CMK (cell line): ENCODE results near the gene SPTBN1.

ENCODE experiments used
- DNase-seq: peaks from one replicate; pipeline ENCODE4 v3.0.0-alpha.2; 2010; ENCODE audit warnings: low read depth

Gene SPTBN1

DNA sequence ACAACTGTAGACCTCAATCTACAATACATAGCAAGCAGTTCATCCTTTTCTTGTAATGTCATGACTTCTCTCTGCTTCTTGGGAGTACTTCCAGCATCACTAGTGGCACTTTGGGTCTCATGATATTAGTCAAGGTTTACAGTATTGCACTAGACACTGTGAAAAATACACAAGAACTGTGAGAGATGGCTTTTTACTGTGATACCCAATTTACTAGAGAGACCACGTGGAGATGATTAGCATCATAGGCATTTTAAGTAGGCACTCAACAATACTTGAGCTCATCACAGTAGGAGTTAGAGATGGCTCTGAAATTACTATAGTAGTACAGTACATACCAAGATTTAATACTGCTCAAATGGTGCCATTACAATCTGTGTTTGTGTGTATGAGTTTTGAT is 154.6 kb downstream of the SPTBN1 start:
- no peak for DNase-seq

DNA sequence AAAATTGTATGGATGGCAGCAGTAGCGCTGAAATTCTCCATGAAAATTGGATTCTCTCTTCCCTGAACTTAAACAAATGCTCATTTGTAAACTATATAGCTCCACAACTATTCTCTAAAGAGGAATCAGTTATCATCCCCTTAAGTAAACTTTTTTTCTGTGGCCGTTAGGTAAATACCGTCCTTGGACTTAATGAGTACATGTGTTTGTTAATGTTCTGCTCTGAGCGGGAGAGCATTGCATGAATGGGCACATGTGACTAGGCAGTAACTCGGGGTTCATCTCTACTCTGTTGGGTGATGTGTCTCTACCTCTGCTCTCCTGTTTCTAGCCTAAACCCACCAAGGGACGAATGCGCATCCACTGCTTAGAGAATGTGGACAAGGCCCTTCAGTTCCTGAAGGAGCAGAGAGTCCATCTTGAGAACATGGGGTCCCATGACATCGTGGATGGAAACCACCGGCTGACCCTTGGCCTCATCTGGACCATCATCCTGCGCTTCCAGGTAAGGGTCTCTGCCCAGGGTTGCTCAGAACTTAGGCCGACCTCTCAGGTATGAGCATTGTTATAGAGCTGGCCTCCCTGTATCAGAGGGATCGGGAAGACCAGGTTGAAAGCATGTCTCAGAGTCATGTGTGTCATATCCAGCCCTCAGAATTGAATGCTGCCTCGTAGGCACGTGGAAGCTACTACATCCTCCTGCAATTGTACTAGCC is 155.9 kb downstream of the SPTBN1 start:
- no peak for DNase-seq

DNA sequence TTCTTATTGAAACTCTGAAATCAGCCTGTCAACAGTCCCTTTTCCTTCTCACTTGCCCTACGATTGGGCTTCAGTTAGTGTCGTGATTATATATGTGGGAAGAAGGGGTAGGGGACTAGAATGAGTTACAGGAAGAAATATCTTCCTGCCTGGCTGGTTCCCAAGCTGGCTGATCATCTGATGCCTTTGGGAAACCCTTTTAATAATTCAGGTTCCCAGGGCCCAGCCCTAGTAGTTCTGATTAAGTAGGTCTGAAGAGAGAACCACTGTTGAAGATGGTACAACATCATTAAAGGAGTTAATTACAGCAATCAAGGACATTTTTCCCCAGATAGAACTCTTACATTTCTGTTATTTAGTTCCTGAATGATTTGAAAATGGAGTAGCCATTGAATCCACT is 157.3 kb downstream of the SPTBN1 start:
- DNase-seq = no peak

DNA sequence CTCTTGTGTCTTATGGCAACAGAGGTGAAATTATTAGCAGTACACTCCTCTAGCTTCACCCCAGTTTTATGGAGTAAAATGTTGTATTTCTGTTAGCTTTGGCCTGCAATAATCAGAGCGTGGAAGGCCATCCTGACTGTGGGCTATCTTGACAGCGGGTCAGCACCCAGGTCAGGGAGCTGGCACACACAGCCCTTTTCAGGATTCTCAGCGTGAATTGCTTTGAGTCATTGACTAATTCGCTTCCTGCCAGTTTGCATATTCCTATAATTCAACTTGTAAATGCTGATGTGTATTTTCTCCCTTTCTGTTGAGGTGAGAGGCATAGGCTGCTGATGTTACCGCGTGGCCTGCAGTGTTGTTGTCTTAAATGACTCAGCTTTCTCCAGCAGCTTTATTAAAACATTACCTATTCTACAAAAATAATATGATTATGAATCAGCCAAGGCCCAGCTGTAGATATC is 157.7 kb downstream of the SPTBN1 start:
- DNase-seq = no peak

DNA sequence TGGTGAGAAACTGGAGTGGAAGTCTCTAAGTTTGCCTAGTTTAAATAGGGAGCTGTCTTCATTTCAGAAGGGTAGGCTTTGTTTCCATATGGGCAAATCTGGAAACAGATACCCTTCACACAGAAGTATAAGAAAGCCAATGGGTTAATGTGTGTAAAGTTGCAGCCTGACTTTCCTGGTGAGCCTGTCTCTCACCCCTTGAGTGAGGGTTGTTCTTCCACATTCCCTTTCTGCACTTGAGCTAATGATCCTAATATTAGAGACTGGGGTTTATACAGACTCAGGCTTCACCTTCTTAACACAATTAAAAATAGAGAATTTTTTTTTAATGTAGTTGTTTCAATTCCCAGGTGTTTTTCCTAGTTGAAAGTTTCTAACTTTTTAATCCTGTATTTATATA is 158.7 kb downstream of the SPTBN1 start:
- DNase-seq = no peak

DNA sequence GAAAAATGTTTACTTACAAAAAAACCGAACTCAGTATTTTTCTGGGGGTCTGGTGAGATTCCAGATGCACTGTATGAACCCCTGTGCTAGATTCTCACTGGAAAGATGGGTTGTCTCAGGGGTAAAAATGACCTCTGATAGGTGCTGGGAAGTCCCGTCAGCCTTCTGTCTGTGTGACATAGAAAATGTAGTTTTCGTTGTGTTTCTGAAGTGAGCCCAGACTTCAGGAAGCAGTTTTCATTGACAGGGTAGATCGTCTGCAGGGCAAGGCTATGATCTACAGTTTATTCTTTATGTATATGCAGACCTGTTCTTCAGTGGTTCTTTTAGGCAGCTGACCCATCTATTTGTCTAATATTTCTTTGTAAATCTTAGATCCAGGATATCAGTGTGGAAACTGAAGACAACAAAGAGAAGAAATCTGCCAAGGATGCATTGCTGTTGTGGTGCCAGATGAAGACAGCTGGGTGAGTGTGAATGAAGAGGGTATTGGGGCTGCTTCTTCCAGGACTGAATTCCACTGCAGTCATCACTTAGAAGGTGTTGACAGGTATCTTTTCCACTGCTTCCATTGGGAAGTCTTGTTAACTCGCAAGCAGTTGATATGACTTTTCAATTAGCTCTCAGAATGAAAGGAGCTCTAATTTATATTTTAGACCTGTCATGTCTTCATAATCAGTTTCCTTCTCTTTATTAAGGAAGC is 159.9 kb downstream of the SPTBN1 start:
- no peak for DNase-seq

DNA sequence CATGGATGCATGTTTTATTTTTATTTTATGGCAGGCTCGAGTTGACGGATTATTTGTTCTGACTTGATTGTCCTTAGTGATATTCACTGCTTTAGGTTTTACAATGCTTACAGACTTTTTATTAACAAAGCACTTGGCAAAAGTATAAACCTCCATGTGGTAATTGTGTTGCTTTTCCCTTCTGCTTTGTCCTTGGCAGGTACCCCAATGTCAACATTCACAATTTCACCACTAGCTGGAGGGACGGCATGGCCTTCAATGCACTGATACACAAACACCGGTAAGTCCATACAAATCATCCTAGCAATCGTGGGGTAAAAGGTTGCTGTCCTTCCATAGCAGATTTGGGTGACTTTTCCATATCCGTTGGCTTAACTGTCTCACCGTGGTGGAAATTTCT is 161.3 kb downstream of the SPTBN1 start:
- DNase-seq = no peak

DNA sequence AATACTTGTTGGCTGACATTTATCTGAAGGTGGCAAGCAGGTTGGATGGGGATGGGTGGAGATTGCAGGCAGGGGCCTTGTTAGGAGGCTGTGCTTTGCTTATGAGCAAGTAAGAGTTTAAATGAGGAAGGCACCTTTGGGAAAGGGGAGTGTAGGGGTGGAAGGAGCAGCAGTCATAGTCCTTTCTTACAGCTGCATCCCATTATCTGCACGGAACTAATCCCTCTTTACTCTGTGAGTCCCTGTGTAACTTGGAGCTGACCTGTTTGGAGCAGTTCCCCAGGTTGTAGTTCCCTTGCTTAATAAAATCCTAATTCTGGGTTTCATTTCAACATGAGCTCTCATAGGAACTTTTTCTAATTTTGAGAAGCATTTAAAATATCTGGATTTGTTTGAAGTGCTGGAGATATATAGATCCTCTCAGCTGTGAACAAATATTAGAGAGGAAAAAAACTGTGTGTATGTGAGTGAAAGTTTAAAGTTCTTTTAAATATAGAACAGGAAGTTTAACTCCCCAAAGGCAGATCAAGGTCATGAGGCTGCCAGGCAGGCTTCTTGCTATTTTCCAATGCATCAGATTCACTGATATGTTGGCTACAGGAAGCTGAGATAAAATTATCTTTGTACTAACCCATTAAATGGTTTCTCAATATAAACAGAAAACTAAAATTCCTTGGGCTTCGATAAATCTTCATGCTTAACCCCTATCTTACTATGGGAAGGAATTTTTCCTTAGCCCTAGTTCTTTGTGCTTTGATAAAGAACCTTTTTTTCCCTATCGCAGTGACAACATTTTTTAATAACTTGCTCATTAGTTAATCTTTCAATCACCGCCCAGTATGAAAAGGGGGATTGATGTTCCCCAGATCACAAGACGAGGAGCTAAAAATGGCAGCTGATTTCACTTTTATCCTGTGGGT is 162.8 kb downstream of the SPTBN1 start:
- no peak for DNase-seq

DNA sequence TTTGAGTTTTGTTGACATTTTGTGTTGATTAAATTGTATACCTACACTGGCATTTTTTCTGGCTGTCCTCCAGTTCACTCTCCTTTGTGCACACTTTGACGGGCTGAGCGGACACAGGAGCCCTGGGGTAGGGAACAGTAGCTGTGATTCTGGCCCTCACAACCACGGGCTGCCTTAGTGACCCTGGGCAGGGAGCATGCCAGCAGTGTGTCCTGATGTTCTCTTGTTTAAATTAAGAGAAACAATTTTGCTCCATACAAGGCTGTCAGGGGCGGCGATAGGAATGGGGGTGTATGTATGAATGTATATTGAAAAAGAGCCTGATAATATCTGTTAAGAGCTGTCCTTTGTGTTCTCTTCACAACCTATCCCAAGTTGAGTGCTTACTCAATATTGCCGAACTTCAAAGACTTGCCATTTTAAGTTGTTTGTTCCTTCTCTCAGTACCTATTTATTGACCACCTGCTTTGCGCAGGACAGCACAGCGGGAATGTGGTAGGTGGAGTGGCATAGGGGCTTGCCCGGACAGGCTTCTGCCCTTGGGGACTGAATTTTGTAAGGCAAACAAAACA is 163.6 kb downstream of the SPTBN1 start:
- DNase-seq = no peak

DNA sequence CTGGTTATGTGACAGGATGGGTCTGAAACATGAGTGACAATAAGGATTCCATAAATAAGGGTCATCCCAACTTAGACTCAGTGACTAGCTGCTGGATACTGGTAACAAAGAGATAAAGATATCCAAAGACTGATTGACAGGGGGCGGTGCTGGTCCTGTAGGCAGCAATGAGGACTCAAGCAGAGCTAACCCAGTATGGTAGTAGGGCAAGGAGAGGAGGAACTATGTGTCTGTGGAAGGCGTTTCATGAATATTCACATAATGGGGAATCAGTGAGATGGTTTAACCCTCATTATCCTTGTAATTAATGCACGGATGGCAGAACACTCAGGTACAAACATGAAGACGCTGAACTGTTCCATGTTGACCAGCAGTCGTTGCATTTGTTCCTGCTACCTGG is 164.8 kb downstream of the SPTBN1 start:
- DNase-seq = no peak

DNA sequence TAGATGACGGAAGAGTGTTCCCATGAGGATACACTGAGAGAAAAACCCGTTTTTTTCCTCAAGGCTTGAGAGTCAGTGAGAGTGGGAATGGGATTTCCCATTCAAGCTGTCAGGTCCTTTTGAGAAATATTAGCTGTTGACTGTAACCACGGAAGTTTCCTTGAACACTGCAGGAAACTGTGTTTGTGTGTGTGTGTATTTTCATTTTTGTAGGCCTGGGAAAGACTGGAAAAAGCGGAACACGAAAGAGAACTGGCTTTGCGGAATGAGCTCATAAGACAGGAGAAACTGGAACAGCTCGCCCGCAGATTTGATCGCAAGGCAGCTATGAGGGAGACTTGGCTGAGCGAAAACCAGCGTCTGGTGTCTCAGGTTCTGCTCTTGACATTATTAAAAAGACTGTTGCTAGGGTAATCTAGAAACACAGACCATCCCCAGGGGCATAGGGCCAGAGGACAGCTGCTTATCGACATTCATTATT is 168.5 kb downstream of the SPTBN1 start:
- DNase-seq = no peak

DNA sequence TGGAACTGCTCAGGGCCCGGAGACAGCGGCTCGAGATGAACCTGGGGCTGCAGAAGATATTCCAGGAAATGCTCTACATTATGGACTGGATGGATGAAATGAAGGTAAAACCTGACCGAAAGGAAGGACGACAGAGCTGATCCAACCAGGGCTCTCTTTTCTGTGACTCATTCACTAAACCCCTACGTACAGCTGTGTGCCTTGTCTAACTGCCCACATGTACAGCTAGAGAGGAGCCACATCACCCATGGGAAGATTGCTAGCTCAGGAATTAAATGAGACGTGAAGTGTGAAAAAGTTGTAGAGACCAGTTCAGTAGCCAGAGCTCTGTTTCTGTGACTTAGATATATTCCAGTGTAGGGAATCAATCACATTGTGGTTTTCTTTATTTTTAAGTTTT is 170.0 kb downstream of the SPTBN1 start:
- no peak for DNase-seq

DNA sequence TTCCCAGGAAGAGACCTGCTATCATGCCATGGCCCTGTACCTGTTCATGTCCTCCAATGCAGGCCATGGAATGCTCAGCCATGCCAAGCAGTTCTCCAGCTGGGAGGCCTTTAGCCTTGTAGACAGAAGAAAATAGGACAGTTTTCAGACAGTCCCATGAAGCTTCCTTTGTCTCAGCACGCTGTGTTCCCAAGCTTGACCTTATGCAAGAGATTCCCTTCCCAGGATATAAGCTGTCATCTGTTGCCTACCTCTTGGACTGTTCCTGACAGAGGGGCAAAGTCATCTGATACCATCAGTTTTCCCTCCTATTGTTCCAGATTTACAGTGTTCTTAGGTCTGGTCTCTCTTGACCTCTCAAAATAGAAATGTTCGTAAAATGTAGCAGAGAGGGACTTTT is 170.8 kb downstream of the SPTBN1 start:
- no peak for DNase-seq

DNA sequence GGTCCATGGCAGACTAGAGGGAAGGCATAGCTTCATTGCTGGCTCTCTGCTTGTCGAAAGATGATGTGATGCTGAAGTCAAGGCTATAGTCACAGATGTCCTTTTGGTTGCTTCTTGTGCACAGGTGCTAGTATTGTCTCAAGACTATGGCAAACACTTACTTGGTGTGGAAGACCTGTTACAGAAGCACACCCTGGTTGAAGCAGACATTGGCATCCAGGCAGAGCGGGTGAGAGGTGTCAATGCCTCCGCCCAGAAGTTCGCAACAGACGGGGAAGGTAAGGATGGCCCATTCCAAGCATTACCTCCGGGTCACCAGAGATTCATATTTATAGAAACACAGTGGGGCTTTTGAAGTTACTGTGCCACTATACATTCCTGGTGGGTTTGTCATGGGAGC is 171.8 kb downstream of the SPTBN1 start:
- no peak for DNase-seq

DNA sequence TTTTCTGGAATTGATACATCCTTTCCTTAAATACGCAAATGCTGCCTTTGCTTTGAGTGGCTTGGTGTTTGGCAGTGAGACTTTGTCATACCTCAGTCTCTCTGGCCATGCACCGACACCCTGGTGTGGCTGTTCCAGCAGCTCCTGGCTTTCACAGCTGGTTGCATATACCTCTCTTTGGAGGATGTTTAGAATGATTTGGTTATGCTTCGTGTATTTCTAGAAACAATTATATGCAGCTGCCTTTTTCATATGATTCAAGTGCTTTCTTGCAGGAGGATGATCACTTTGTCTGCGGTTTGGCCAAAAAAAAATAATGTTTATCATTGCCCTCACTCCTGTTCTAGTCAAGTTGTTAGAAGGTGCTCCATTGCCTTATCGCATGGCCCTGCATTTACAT is 172.3 kb downstream of the SPTBN1 start:
- no peak for DNase-seq

DNA sequence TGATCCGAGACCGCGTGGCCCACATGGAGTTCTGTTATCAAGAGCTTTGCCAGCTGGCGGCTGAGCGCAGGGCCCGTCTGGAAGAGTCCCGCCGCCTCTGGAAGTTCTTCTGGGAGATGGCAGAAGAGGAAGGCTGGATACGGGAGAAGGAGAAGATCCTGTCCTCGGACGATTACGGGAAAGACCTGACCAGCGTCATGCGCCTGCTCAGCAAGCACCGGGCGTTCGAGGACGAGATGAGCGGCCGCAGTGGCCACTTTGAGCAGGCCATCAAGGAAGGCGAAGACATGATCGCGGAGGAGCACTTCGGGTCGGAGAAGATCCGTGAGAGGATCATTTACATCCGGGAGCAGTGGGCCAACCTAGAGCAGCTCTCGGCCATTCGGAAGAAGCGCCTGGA is 172.8 kb downstream of the SPTBN1 start:
- no peak for DNase-seq

DNA sequence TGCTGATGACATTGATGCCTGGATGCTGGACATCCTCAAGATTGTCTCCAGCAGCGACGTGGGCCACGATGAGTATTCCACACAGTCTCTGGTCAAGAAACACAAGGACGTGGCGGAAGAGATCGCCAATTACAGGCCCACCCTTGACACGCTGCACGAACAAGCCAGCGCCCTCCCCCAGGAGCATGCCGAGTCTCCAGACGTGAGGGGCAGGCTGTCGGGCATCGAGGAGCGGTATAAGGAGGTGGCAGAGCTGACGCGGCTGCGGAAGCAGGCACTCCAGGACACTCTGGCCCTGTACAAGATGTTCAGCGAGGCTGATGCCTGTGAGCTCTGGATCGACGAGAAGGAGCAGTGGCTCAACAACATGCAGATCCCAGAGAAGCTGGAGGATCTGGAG is 173.3 kb downstream of the SPTBN1 start:
- no peak for DNase-seq

DNA sequence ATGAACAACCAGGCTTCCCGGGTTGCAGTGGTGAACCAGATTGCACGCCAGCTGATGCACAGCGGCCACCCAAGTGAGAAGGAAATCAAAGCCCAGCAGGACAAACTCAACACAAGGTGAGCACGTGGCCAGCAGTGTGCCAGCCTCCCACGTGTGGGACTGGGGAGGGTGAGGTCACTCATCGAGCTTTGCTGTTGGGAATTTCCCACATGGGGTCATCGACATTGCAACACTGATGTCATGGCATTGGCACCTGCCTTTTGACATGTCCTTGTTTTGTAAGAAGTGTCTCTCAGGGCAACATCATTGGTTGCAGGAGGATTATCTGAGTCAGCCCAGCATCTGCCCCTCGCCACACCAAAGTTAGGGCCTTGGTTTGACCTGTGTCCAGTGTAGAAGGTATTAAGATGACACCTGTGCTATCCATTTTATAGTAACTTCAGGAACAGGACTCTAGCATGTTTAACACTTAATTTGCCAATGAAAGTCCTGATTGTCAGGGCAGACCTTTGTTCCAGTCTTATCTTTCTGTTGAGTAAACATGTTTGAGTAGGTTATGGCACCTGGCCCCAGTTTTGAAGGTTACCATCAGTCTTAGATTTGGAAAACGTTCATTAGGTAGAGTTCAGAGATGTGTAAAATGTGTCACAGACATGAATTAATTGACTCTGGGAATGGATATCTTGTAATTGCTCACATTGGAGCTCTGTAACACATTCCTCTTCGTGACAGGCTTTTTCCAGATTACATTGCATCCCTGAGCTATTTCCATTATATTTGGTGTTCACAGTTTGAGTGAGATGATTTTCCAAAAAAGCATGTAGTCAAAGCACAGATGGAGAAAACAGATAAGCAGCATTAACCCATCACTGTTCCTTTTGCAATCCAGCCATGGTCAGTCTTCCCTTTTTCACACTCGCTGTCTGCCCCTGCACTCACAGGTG is 174.1 kb downstream of the SPTBN1 start:
- DNase-seq = no peak

DNA sequence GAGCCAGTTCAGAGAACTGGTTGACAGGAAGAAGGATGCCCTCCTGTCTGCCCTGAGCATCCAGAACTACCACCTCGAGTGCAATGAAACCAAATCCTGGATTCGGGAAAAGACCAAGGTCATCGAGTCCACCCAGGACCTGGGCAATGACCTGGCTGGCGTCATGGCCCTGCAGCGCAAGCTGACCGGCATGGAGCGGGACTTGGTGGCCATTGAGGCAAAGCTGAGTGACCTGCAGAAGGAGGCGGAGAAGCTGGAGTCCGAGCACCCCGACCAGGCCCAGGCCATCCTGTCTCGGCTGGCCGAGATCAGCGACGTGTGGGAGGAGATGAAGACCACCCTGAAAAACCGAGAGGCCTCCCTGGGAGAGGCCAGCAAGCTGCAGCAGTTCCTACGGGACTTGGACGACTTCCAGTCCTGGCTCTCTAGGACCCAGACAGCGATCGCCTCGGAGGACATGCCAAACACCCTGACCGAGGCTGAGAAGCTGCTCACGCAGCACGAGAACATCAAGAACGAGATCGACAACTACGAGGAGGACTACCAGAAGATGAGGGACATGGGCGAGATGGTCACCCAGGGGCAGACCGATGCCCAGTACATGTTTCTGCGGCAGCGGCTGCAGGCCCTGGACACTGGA is 174.9 kb downstream of the SPTBN1 start:
- no peak for DNase-seq

DNA sequence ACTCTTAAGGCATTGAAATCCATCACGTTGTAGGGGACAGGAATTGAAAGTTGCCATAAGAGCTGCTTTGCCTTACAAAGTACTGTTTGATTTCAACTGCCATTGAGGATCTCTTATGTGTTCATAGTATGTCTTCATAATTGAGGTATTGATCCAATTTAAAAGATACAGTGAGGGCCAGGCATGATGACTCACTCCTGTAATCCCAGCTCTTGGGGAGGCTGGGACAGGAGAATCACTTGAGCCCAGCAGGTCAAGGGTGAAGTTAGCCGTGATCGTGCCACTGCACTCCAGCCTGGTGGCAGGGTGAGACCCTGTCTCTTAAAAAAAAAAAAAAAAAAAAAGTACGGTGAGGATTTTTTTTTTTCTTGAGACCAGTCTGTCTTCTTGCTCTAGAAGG is 175.6 kb downstream of the SPTBN1 start:
- DNase-seq = no peak
